GM12865 (cell line): ENCODE data around the gene SELENON.

ENCODE experiments used
- DNase-seq: peaks from one replicate; pipeline ENCODE4 v3.0.0; 2010; ENCODE audit warnings: low read depth
- H3K4me3 ChIP-seq: 2 replicates; pipeline ENCODE4 v1.5.1; 2011; ENCODE audit warnings: mild to moderate bottlenecking, low read depth, low read length, control low read depth
- CTCF ChIP-seq: IDR thresholded peaks from 2 replicates; pipeline ENCODE4 v1.5.1; 2011; ENCODE audit warnings: low read length, control low read depth, low read depth, inconsistent platforms; ENCODE audit not compliant: insufficient read depth; ENCODE audit errors: missing control alignments

The SELENON gene

GRCh38 chr1:25770541-25771220 is 29.3 kb upstream of the SELENON start:
- DNase-seq: no peak
- H3K4me3 ChIP-seq: no peak overlapping the region
- TF ChIP-seq CTCF: no peak

GRCh38 chr1:25771221-25772114 is 28.5 kb upstream of the SELENON start:
- no peak for TF ChIP-seq CTCF
- no peak overlapping the region for H3K4me3 ChIP-seq
- DNase-seq: no peak

GRCh38 chr1:25772164-25772563 is 27.8 kb upstream of the SELENON start:
- TF ChIP-seq CTCF: no peak
- no peak overlapping the region for H3K4me3 ChIP-seq
- DNase-seq: no peak

- no peak for DNase-seq
- H3K4me3 ChIP-seq: no peak overlapping the region
- no peak for TF ChIP-seq CTCF
Measured at GRCh38 chr1:25772692-25773245, 27.2 kb upstream of the SELENON start.

- TF ChIP-seq CTCF: no peak
- H3K4me3 ChIP-seq: no peak overlapping the region
- DNase-seq: no peak
Measured at GRCh38 chr1:25773441-25774125, 26.4 kb upstream of the SELENON start.

- no peak for TF ChIP-seq CTCF
- DNase-seq: no peak
- no peak overlapping the region for H3K4me3 ChIP-seq
Measured at GRCh38 chr1:25774206-25774803, 25.7 kb upstream of the SELENON start.
